Mucosa of rectum (tissue), 2 donors: ENCODE data around the gene IL1R1.

Source experiments
- H3K27ac ChIP-seq, 2 donors: one replicate each; pipeline ENCODE4 v1.7.0; 2013; ENCODE audit warnings: inconsistent platforms in 2 of 2, low read depth in 2 of 2, low read length in 2 of 2
- H3K27me3 ChIP-seq, 2 donors: one replicate each; pipeline ENCODE4 v1.7.0; 2013; ENCODE audit warnings: low read length in 2 of 2; ENCODE audit not compliant: control insufficient read depth in 2 of 2, insufficient read depth in 2 of 2
- H3K36me3 ChIP-seq, 2 donors: one replicate each; pipeline ENCODE4 v1.7.0; 2013; ENCODE audit warnings: low read length in 2 of 2; ENCODE audit not compliant: control insufficient read depth in 2 of 2, insufficient read depth in 2 of 2
- H3K4me1 ChIP-seq, 2 donors: one replicate each; pipeline ENCODE4 v1.7.0; 2013; ENCODE audit warnings: low read length in 2 of 2, mild to moderate bottlenecking in 1 of 2; ENCODE audit not compliant: control insufficient read depth in 2 of 2, insufficient read depth in 2 of 2
- H3K4me3 ChIP-seq, 2 donors: one replicate each; pipeline ENCODE4 v1.7.0; 2013; ENCODE audit warnings: low read length in 2 of 2
- H3K9ac ChIP-seq, 2 donors: one replicate each; pipeline ENCODE4 v1.7.0; 2013; ENCODE audit warnings: low read length in 2 of 2, low read depth in 1 of 2, mild to moderate bottlenecking in 1 of 2
- H3K9me3 ChIP-seq, 2 donors: one replicate each; pipeline ENCODE4 v1.7.0; 2013; ENCODE audit warnings: low read length in 2 of 2; ENCODE audit not compliant: control insufficient read depth in 2 of 2
- donor health status: healthy.
- donor health status: Normal muscosa, but diverticular disease.

The IL1R1 gene

GRCh38 chr2:102110596-102111334 lies 31.8 kb upstream of the IL1R1 start:
- H3K27me3 ChIP-seq = no peaks in the 10 kb centered on the region
- H3K9me3 ChIP-seq = no peaks in the 10 kb centered on the region
- peaks cover 6 to 13% of the 10 kb centered on the region in 2 donors for H3K4me1 ChIP-seq
- H3K9ac ChIP-seq = no peak overlapping the region
- H3K4me3 ChIP-seq = no peak overlapping the region
- H3K27ac ChIP-seq = no peak overlapping the region
- H3K36me3 ChIP-seq = no peaks in the 10 kb centered on the region

GRCh38 chr2:102111823-102112222 lies 30.7 kb upstream of the IL1R1 start:
- Histone ChIP-seq H3K27ac (no peak overlapping the region), H3K27me3 (no peaks in the 10 kb centered on the region), H3K9ac (no peak overlapping the region), H3K4me3 (no peak overlapping the region), H3K36me3 (no peaks in the 10 kb centered on the region), H3K4me1 (peaks cover 2 to 3% of the 10 kb centered on the region in 2 donors), H3K9me3 (no peaks in the 10 kb centered on the region)

DNA sequence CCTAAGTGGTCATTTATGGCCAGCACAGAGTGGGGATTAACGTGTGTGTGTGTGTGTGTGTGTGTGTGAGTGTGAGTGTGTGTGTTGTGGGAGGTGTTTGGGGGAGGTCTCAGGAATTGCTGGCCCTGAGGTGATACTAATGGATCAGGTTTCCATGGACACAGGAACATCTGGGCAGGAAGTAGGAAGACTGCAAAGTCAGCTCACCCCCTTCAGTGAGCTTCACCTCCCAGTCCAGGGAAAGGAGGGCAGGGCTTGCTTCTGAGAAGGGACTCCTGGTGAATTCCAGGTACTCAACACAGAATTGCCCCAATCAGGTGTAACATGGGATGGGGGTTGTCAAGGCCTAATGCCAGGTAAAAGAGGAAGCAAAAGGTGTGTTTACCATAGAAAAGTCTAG lies 30.3 kb upstream of the IL1R1 start:
- no peaks in the 10 kb centered on the region for H3K36me3 ChIP-seq
- no peak overlapping the region for H3K9ac ChIP-seq
- H3K9me3 ChIP-seq = no peaks in the 10 kb centered on the region
- H3K27ac ChIP-seq = no peak overlapping the region
- H3K27me3 ChIP-seq = no peaks in the 10 kb centered on the region
- peaks cover 2 to 3% of the 10 kb centered on the region in 2 donors for H3K4me1 ChIP-seq
- H3K4me3 ChIP-seq = no peak overlapping the region

GRCh38 chr2:102112692-102113665 lies 29.6 kb upstream of the IL1R1 start:
- Histone ChIP-seq H3K9ac (no peak overlapping the region), H3K4me1 (peaks cover 2 to 3% of the 10 kb centered on the region in 2 donors), H3K9me3 (no peaks in the 10 kb centered on the region), H3K27ac (no peak overlapping the region), H3K4me3 (no peak overlapping the region), H3K36me3 (no peaks in the 10 kb centered on the region), H3K27me3 (no peaks in the 10 kb centered on the region)

GRCh38 chr2:102114290-102114721 lies 28.2 kb upstream of the IL1R1 start:
- Histone ChIP-seq H3K36me3 (no peaks in the 10 kb centered on the region), H3K9me3 (no peaks in the 10 kb centered on the region), H3K27me3 (no peaks in the 10 kb centered on the region), H3K4me3 (no peak overlapping the region), H3K9ac (no peak overlapping the region), H3K27ac (no peak overlapping the region), H3K4me1 (peaks cover 0 to 3% of the 10 kb centered on the region in 2 donors)

DNA sequence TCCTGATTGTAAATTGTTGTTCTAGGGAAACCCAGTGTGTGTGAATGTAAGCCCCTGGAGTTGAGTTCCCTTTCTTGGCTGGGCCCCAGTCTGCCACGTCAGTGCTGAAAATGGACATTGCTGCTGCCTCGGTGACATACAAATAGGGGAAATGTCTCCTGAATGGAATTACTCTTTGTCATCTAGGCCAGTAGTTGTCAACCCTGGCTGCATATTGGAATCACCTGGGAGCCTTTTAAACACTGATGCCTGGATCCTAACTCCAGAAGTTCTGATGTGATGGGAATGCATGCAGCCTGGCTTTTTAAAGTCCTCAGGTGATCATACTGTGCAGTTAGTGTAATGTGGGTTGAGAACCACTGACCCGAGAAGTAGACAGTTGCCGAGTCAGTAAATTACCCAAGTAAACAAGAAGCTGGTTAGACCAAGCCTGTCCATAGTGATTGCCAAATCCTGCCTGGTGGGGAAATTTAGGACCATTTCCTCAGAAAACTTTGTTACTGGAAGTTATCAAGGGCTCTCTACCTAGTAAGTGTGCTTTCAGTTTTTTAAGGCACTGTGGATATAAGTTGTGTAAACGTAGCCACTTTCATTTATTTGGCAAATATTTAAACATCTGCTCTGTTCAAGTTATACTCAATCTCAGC lies 27.6 kb upstream of the IL1R1 start:
- Histone ChIP-seq H3K27me3 (no peaks in the 10 kb centered on the region), H3K4me3 (no peak overlapping the region), H3K4me1 (peaks cover 0 to 3% of the 10 kb centered on the region in 2 donors), H3K9ac (no peak overlapping the region), H3K27ac (peak overlapping the region in 1 of 2 donors; percentile 27), H3K36me3 (no peaks in the 10 kb centered on the region), H3K9me3 (no peaks in the 10 kb centered on the region)

- no peaks in the 10 kb centered on the region for H3K36me3 ChIP-seq
- no peak overlapping the region for H3K9ac ChIP-seq
- H3K9me3 ChIP-seq = no peaks in the 10 kb centered on the region
- H3K27ac ChIP-seq = peak overlapping the region; percentile 34 to 52
- no peak overlapping the region for H3K4me3 ChIP-seq
- H3K27me3 ChIP-seq = no peaks in the 10 kb centered on the region
- peaks cover 3 to 12% of the 10 kb centered on the region in 2 donors for H3K4me1 ChIP-seq
Measured at GRCh38 chr2:102116630-102117471, 25.7 kb upstream of the IL1R1 start.

DNA sequence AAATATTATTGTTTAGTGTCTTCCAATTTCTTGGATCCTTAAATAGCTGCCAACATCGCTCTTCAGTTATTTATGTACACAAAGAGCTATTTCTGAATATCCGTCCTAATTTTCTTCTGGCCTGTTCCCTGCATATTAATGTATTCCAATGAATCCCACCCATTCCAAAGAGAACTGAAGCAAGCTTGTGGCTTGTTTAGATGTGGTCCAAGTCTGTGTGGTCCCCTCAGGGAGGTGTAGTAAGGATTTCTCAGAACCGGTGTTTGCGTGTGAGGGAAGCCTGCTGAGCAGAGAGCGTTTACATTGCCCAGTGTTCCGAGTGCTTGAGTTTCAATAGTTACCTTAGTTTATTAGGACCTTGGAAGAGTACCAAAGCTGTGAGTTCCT lies 25.1 kb upstream of the IL1R1 start:
- no peaks in the 10 kb centered on the region for H3K9me3 ChIP-seq
- no peaks in the 10 kb centered on the region for H3K36me3 ChIP-seq
- no peaks in the 10 kb centered on the region for H3K27me3 ChIP-seq
- no peak overlapping the region for H3K9ac ChIP-seq
- peaks cover 6 to 12% of the 10 kb centered on the region in 2 donors for H3K4me1 ChIP-seq
- H3K4me3 ChIP-seq = no peak overlapping the region
- H3K27ac ChIP-seq = peak overlapping the region in 1 of 2 donors; percentile 34

DNA sequence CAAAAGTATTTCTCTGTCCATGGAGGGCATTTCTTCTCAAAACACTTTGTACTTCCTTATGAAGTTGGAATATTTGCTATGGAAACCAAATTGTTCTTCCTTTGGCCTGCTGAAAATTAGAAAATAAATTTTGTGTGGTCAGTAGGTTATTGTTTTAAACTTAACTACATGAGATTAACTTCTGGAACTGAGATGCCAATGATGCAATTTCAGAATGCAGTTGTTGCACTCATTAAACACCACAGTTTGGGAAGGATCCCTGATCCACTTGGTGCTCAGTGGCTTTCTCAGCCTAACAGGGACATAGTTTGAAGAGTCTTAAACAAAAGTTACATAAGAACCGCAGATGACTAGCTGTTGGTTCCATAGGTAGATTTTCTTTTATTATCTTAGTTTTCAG lies 23.3 kb upstream of the IL1R1 start:
- Histone ChIP-seq H3K9ac (no peak overlapping the region), H3K27me3 (no peaks in the 10 kb centered on the region), H3K27ac (peak overlapping the region in 1 of 2 donors; percentile 50), H3K36me3 (no peaks in the 10 kb centered on the region), H3K9me3 (no peaks in the 10 kb centered on the region), H3K4me3 (no peak overlapping the region), H3K4me1 (peaks cover 6 to 17% of the 10 kb centered on the region in 2 donors)
